GM19099 (cell line): ENCODE results near the gene STYX.
A peak's percentile ranks its signal among the peaks of the same experiment; 100 is the strongest.

Source experiments
- POLR2A ChIP-seq: IDR thresholded peaks from 3 replicates; pipeline ENCODE4 v1.6.1; 2011; ENCODE audit warnings: low read depth; ENCODE audit not compliant: insufficient read length; ENCODE audit errors: extremely low read depth

The STYX gene

GRCh38 chr14:52706724-52707706, 23.0 kb upstream of the STYX start, which contains the start of gene PSMC6:
Gene PSMC6 (plus strand): TSS chr14:52707200. CDS start chr14:52707220, 20 bp downstream.
- peak; percentile 89 for TF ChIP-seq POLR2A

GRCh38 chr14:52711666-52712065, 18.3 kb upstream of the STYX start:
- TF ChIP-seq POLR2A = no peak

GRCh38 chr14:52716155-52716554, 13.8 kb upstream of the STYX start:
- no peak for TF ChIP-seq POLR2A

GRCh38 chr14:52723514-52724359, 6.2 kb upstream of the STYX start:
- TF ChIP-seq POLR2A = no peak

- TF ChIP-seq POLR2A = no peak
Measured at GRCh38 chr14:52724360-52724644, 5.7 kb upstream of the STYX start.

GRCh38 chr14:52729585-52729924, 411 bp upstream of the STYX start:
- no peak for TF ChIP-seq POLR2A

GRCh38 chr14:52730709-52731111, 744 bp downstream of the STYX start:
- TF ChIP-seq POLR2A = no peak

GRCh38 chr14:52733824-52734223, 3.9 kb downstream of the STYX start:
- TF ChIP-seq POLR2A = no peak

GRCh38 chr14:52735921-52736489, 6.0 kb downstream of the STYX start:
- no peak for TF ChIP-seq POLR2A

- TF ChIP-seq POLR2A = no peak
Measured at GRCh38 chr14:52738409-52738808, 8.4 kb downstream of the STYX start.

- TF ChIP-seq POLR2A = no peak
Measured at GRCh38 chr14:52740751-52741150, 10.8 kb downstream of the STYX start.

GRCh38 chr14:52741865-52742264, 11.9 kb downstream of the STYX start:
- TF ChIP-seq POLR2A = no peak

- TF ChIP-seq POLR2A = no peak
Measured at GRCh38 chr14:52748647-52749292, 18.8 kb downstream of the STYX start.

GRCh38 chr14:52755607-52756316, 25.8 kb downstream of the STYX start:
- no peak for TF ChIP-seq POLR2A
